Stimulated activated memory B cell treated with anti-CD40 and anti-IgM and Interleukin-4, amounts not matched to agents 10 μg/mL and 1 μg/mL and 100 μg/mL, for 72 hours (primary cell): ENCODE measurements around the gene HES4.
A peak's percentile ranks its signal among the peaks of the same experiment; 100 is the strongest.
"Not testable (repeated sequence)": the region's sequence is repeated elsewhere in the genome, so short reads cannot be mapped to it uniquely, and the experiment has no call there.

Experiments
- ATAC-seq: fragments of 150-1000 bp; cut with Tn5 transposase; 2 replicates; pipeline ENCODE4 v1.10.0; 2021
- H3K27ac Mint-ChIP-seq: one replicate; pipeline ENCODE4 v1.8.0; 2022; ENCODE audit warnings: mild to moderate bottlenecking, mixed read lengths
- H3K27me3 Mint-ChIP-seq: one replicate; pipeline ENCODE4 v1.8.0; 2022; ENCODE audit warnings: mixed read lengths
- H3K36me3 Mint-ChIP-seq: one replicate; pipeline ENCODE4 v1.8.0; 2022; ENCODE audit warnings: mixed read lengths
- H3K4me1 Mint-ChIP-seq: one replicate; pipeline ENCODE4 v1.8.0; 2022; ENCODE audit warnings: mixed read lengths
- H3K4me3 Mint-ChIP-seq: one replicate; pipeline ENCODE4 v1.8.0; 2022; ENCODE audit warnings: mild to moderate bottlenecking, moderate library complexity, mixed read lengths
- H3K9me3 Mint-ChIP-seq: one replicate; pipeline ENCODE4 v1.8.0; 2022; ENCODE audit warnings: mixed read lengths

The HES4 gene

GRCh38 chr1:997993-998744 is 1.7 kb downstream of the HES4 start:
- no peak overlapping the region for H3K27ac Mint-ChIP-seq
- H3K4me1 Mint-ChIP-seq = peaks cover 22% of the 10 kb centered on the region
- no peaks in the 10 kb centered on the region for H3K36me3 Mint-ChIP-seq
- peaks cover 61% of the 10 kb centered on the region for H3K27me3 Mint-ChIP-seq
- no peaks in the 10 kb centered on the region for H3K9me3 Mint-ChIP-seq
- H3K4me3 Mint-ChIP-seq = peak overlapping the region; percentile 12
- ATAC-seq = no peak

DNA sequence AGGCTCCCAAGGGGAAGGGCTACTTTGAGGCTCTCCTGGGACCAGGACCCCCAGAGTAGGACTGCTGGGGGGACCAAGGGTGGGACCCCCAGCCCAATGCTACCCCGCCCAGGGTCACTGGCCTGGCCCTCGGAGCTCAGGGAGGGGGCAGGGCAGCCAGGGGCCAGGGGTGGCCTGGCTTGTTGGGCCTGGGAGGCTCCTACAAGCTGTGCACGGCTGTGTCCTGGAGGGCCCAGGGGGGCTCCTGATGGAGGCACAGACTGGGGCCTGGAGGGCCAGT is 2.2 kb downstream of the HES4 start:
- no peak overlapping the region for H3K27ac Mint-ChIP-seq
- H3K4me3 Mint-ChIP-seq = peak overlapping the region; percentile 50
- peaks cover 61% of the 10 kb centered on the region for H3K27me3 Mint-ChIP-seq
- H3K36me3 Mint-ChIP-seq = no peaks in the 10 kb centered on the region
- H3K4me1 Mint-ChIP-seq = peaks cover 25% of the 10 kb centered on the region
- ATAC-seq = no peak
- H3K9me3 Mint-ChIP-seq = peaks cover 2% of the 10 kb centered on the region

GRCh38 chr1:996851-997712 is 2.8 kb downstream of the HES4 start:
- H3K4me1 Mint-ChIP-seq = peaks cover 29% of the 10 kb centered on the region

GRCh38 chr1:995665-996633 is 3.9 kb downstream of the HES4 start:
- Mint-ChIP-seq H3K4me1 (peaks cover 29% of the 10 kb centered on the region), H3K27me3 (peaks cover 70% of the 10 kb centered on the region), H3K4me3 (no peak overlapping the region), H3K36me3 (peaks cover 6% of the 10 kb centered on the region), H3K9me3 (peaks cover 10% of the 10 kb centered on the region), H3K27ac (no peak overlapping the region)
- ATAC-seq = no peak

More at GRCh38 chr1:996851-997712, 2.8 kb downstream of the HES4 start:
- ATAC-seq = no peak
- Mint-ChIP-seq H3K4me3 (peak overlapping the region; percentile 50), H3K27me3 (peaks cover 61% of the 10 kb centered on the region), H3K9me3 (peaks cover 4% of the 10 kb centered on the region), H3K27ac (no peak overlapping the region), H3K36me3 (peaks cover 2% of the 10 kb centered on the region)

DNA sequence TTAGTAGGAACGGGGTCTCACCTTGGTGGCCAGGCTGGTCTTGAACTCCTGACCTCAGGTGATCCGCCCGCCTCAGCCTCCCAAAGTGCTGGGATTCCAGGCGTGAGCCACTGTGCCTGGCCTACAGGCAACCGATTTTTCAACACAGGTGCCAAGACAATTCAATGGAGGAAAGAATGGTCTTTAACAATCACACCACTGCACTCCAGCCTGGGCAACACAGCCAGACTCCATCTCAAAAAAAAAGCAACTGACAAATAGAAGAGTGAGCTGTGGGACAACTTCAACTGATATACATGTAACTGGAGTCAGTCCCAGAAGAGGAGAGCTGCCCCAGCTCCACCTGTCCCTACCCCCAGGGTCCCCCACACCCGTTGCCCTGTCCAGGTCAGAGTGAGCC is 5.4 kb downstream of the HES4 start:
- Mint-ChIP-seq H3K4me1 (peaks cover 24% of the 10 kb centered on the region), H3K27me3 (peaks cover 84% of the 10 kb centered on the region)
- H3K4me3 Mint-ChIP-seq, ATAC-seq, H3K27ac Mint-ChIP-seq, H3K9me3 Mint-ChIP-seq, H3K36me3 Mint-ChIP-seq: not testable (repeated sequence)

DNA sequence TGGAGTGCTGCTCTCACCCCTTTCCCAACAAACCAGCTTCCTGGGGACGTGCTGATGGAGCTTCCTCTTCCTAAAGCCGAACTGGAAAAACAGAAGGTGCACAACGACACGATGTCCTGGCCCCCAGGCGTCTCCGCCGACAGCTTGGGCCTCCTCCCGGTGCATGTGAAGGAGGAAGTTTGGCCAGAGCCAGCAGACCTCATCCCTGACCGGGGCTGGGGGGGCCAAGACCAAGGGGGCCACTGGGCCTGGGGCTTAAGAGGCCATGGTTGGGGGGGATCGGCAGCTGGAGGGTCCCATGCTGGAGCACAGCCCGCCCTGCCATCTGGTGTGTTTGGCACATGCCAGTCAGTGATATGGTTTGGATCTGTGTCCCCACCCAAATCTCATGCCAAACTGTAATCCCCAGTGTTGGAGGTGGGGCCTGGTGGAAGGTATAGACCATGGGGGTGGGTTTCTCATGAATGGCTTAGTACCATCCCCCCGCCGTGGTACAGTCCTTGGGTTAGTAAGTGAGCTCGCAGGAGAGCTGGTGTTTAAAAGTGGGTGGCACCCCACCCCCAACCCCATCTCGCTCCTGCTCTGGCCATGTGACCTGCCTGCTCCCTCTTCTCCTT is 6.4 kb downstream of the HES4 start:
- Mint-ChIP-seq H3K36me3 (peaks cover 13% of the 10 kb centered on the region), H3K27ac (no peak overlapping the region), H3K4me3 (no peak overlapping the region), H3K27me3 (peaks cover 91% of the 10 kb centered on the region), H3K9me3 (peaks cover 16% of the 10 kb centered on the region), H3K4me1 (peaks cover 24% of the 10 kb centered on the region)
- no peak for ATAC-seq

- Mint-ChIP-seq H3K27me3 (peaks cover 90% of the 10 kb centered on the region), H3K4me3 (no peak overlapping the region), H3K27ac (peak overlapping the region; percentile 47), H3K9me3 (peaks cover 17% of the 10 kb centered on the region), H3K4me1 (peaks cover 21% of the 10 kb centered on the region), H3K36me3 (peaks cover 15% of the 10 kb centered on the region)
- ATAC-seq = peak; percentile 53
These were observed 7.5 kb downstream of the HES4 start for GRCh38 chr1:992362-992761.

DNA sequence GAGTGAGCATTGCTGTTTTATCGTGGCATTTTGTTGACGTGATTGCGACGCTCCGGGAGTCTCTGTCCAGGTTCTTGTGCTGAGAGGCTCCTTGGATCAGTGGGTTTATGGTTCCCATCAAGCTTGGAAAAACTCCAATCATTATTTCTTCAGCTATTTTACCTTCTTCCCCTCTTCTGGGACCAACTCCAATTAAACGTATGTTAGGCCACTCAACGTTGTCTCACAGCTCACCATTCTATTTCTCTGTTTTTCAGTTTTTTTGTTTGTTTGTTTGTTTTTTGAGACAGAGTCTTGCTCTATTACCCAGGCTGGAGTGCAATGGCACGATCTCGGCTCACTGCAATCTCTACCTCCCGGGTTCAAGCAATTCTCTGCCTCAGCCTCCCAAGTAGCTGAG is 8.0 kb downstream of the HES4 start:
- peaks cover 86% of the 10 kb centered on the region for H3K27me3 Mint-ChIP-seq

GRCh38 chr1:991275-991674 is 8.6 kb downstream of the HES4 start:
- H3K27me3 Mint-ChIP-seq = peaks cover 86% of the 10 kb centered on the region
- ATAC-seq, H3K4me3 Mint-ChIP-seq, H3K27ac Mint-ChIP-seq: not testable (repeated sequence)
- H3K36me3 Mint-ChIP-seq = peaks cover 15% of the 10 kb centered on the region
- peaks cover 17% of the 10 kb centered on the region for H3K9me3 Mint-ChIP-seq
- peaks cover 14% of the 10 kb centered on the region for H3K4me1 Mint-ChIP-seq

More for the DNA sequence above, 8.0 kb downstream of the HES4 start:
- Mint-ChIP-seq H3K27ac (peak overlapping the region; percentile 47), H3K4me1 (peaks cover 16% of the 10 kb centered on the region), H3K36me3 (peaks cover 15% of the 10 kb centered on the region), H3K9me3 (peaks cover 17% of the 10 kb centered on the region), H3K4me3 (no peak overlapping the region)
- ATAC-seq = no peak

GRCh38 chr1:988061-988460 is 11.8 kb downstream of the HES4 start:
- H3K9me3 Mint-ChIP-seq = peaks cover 17% of the 10 kb centered on the region
- peaks cover 87% of the 10 kb centered on the region for H3K27me3 Mint-ChIP-seq
- H3K27ac Mint-ChIP-seq, ATAC-seq, H3K4me3 Mint-ChIP-seq: not testable (repeated sequence)
- peaks cover 14% of the 10 kb centered on the region for H3K4me1 Mint-ChIP-seq
- peaks cover 15% of the 10 kb centered on the region for H3K36me3 Mint-ChIP-seq

DNA sequence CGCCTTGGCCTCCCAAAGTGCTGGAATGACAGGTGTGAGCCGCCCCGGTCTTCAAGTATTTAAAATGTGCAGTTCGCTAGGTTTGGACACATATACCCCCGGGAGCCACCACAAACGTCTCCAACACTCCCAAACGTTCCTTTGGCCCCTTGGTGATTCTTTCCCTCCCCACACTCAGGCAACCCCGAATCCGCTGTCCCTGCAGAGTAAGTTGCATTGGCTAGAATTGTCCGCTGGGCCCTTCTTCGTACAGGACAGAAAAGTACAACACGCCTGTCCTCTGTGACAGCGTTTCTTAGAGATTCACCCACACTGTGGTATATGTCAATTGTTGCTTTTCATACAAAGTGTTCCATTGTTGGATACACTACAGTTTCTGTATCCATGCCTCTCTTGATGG is 14.8 kb downstream of the HES4 start:
- Mint-ChIP-seq H3K9me3 (peaks cover 7% of the 10 kb centered on the region), H3K27ac (no peak overlapping the region), H3K36me3 (peaks cover 9% of the 10 kb centered on the region), H3K27me3 (peaks cover 78% of the 10 kb centered on the region), H3K4me3 (no peak overlapping the region), H3K4me1 (no peaks in the 10 kb centered on the region)
- no peak for ATAC-seq

DNA sequence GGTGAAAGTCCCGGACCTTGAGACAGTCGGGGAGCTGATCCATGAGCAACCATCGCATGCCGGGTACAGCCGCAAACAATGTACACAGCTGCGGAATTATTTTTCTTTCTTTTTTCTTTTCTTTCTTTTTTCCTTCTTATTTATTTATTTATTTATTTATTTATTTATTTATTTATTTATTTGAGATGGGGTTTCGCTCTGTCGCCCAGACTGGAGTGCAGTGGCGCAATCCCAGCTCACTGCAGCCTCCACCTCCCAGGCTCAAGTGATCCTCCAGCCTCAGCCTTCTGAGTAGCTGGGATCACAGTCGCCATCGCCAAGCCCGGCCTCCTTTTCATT is 15.5 kb downstream of the HES4 start:
- Mint-ChIP-seq H3K36me3 (peaks cover 9% of the 10 kb centered on the region), H3K9me3 (peaks cover 7% of the 10 kb centered on the region), H3K27me3 (peaks cover 71% of the 10 kb centered on the region), H3K4me1 (no peaks in the 10 kb centered on the region), H3K27ac (no peak overlapping the region), H3K4me3 (no peak overlapping the region)
- ATAC-seq = no peak

- H3K4me3 Mint-ChIP-seq = no peak overlapping the region
- peaks cover 66% of the 10 kb centered on the region for H3K27me3 Mint-ChIP-seq
- H3K36me3 Mint-ChIP-seq = peaks cover 6% of the 10 kb centered on the region
- no peak overlapping the region for H3K27ac Mint-ChIP-seq
- peaks cover 5% of the 10 kb centered on the region for H3K9me3 Mint-ChIP-seq
- peak; percentile 59 for ATAC-seq
- H3K4me1 Mint-ChIP-seq = no peaks in the 10 kb centered on the region
These were observed 16.0 kb downstream of the HES4 start for GRCh38 chr1:983798-984475.

GRCh38 chr1:982765-983436 is 17.0 kb downstream of the HES4 start:
- H3K27me3 Mint-ChIP-seq = peaks cover 64% of the 10 kb centered on the region
- no peak for ATAC-seq

More at GRCh38 chr1:982765-983436, 17.0 kb downstream of the HES4 start:
- H3K27ac Mint-ChIP-seq = no peak overlapping the region
- H3K4me3 Mint-ChIP-seq = no peak overlapping the region
- H3K9me3 Mint-ChIP-seq = no peaks in the 10 kb centered on the region
- peaks cover 5% of the 10 kb centered on the region for H3K4me1 Mint-ChIP-seq
- peaks cover 5% of the 10 kb centered on the region for H3K36me3 Mint-ChIP-seq
